Activated B cell treated with CpG ODN at 0.5 μM for 24 hours (primary cell): ENCODE measurements around the gene SHPK. TPM values are rescaled to one million over a fixed set of nuclear protein-coding genes. Genes with fewer than 3 reads are reported as not detected.

ENCODE experiments used
- ATAC-seq: fragments of 200-7000 bp; cut with Tn5 transposase; one replicate; pipeline ENCODE4 v1.10.0; 2021; ENCODE audit warnings: low read depth, mild to moderate bottlenecking, moderate library complexity
- CTCF ChIA-PET: fragments of 350-600 bp; sonication (Branson Sonifier 250); formaldehyde crosslinking; loops from one replicate; lab custom pipeline; 2021; ENCODE audit warnings: antibody characterized with exemption; lab: Charles Lee
- POLR2A ChIA-PET: fragments of 350-600 bp; sonication (Branson Sonifier 250); formaldehyde crosslinking; loops from one replicate; lab custom pipeline; 2021; ENCODE audit warnings: antibody characterized with exemption; lab: Charles Lee
- DNase-seq: peaks from one replicate; pipeline ENCODE4 v3.0.0; 2022
- H3K27ac Mint-ChIP-seq: one replicate; pipeline ENCODE4 v1.8.0; 2020; ENCODE audit warnings: mixed read lengths
- H3K27me3 Mint-ChIP-seq: one replicate; pipeline ENCODE4 v1.8.0; 2021; ENCODE audit warnings: mixed read lengths
- H3K36me3 Mint-ChIP-seq: one replicate; pipeline ENCODE4 v1.8.0; 2021; ENCODE audit warnings: low read depth, mixed read lengths
- H3K4me1 Mint-ChIP-seq: one replicate; pipeline ENCODE4 v1.8.0; 2021; ENCODE audit warnings: mixed read lengths
- H3K4me3 Mint-ChIP-seq: one replicate; pipeline ENCODE4 v1.8.0; 2020; ENCODE audit warnings: mild to moderate bottlenecking, mixed read lengths
- H3K9me3 Mint-ChIP-seq: one replicate; pipeline ENCODE4 v1.8.0; 2020; ENCODE audit warnings: mixed read lengths
- CTCF ChIP-seq: fragments of 200-600 bp; IDR thresholded peaks from one replicate; pipeline ENCODE4 v1.8.0; 2022; ENCODE audit warnings: antibody characterized with exemption, mild to moderate bottlenecking
- intact Hi-C: fragments of 100-400 bp; cut with micrococcal nuclease; formaldehyde crosslinking; loops from one replicate; pipeline ENCODE4 v1.15.1; 2024
- total RNA-seq: library from RNA; stranded (reverse); gene quantifications from 2 replicates; pipeline ENCODE4 v1.2.3, GENCODE V29; 2022

The SHPK gene
- total RNA-seq, 1 donor from 2014 or later, result 9.5 TPM

GRCh38 chr17:3657874-3658783 is 22.1 kb upstream of the SHPK start:
- Mint-ChIP-seq H3K4me3 (no peak overlapping the region), H3K4me1 (peaks cover 3% of the 10 kb centered on the region), H3K27ac (no peak overlapping the region), H3K27me3 (no peaks in the 10 kb centered on the region), H3K36me3 (peaks cover 10% of the 10 kb centered on the region), H3K9me3 (no peaks in the 10 kb centered on the region)
- DNase-seq (no peak), ATAC-seq (no peak)
- intact Hi-C loops, result no loop called here
- CTCF ChIA-PET, result no interaction called here
- TF ChIP-seq CTCF, result no peak
- POLR2A ChIA-PET, result interaction anchor here (0.5 to 1.1 kb wide), 3 partner anchors 10 to 38 kb away, joined by 3 to 7 read pairs (median 4); partner anchors contain the start of gene P2RX5

GRCh38 chr17:3657588-3657869 is 21.5 kb upstream of the SHPK start:
- H3K4me3 Mint-ChIP-seq, result no peak overlapping the region
- no peak overlapping the region for H3K27ac Mint-ChIP-seq
- CTCF ChIA-PET, result no interaction called here
- H3K4me1 Mint-ChIP-seq, result peaks cover 3% of the 10 kb centered on the region
- H3K27me3 Mint-ChIP-seq, result no peaks in the 10 kb centered on the region
- H3K9me3 Mint-ChIP-seq, result no peaks in the 10 kb centered on the region
- intact Hi-C loops, result no loop called here
- TF ChIP-seq CTCF, result no peak
- peaks cover 10% of the 10 kb centered on the region for H3K36me3 Mint-ChIP-seq
- DNase-seq (no peak), ATAC-seq (no peak)
- POLR2A ChIA-PET, result interaction anchor here (1.1 kb wide), 1 partner anchor 10 kb away, joined by 3 read pairs; no protein-coding TSS in a partner anchor

GRCh38 chr17:3656755-3657587 is 20.9 kb upstream of the SHPK start:
- Mint-ChIP-seq H3K36me3 (peaks cover 10% of the 10 kb centered on the region), H3K4me3 (no peak overlapping the region), H3K4me1 (peaks cover 3% of the 10 kb centered on the region), H3K27ac (no peak overlapping the region), H3K27me3 (no peaks in the 10 kb centered on the region), H3K9me3 (no peaks in the 10 kb centered on the region)
- TF ChIP-seq CTCF, result no peak
- intact Hi-C loops, result no loop called here
- CTCF ChIA-PET, result no interaction called here
- DNase-seq (no peak), ATAC-seq (no peak)
- POLR2A ChIA-PET, result interaction anchor here (0.5 to 1.1 kb wide), 3 partner anchors 9 to 39 kb away, joined by 3 to 5 read pairs (median 3); no protein-coding TSS in a partner anchor

- peaks cover 3% of the 10 kb centered on the region for H3K4me1 Mint-ChIP-seq
- POLR2A ChIA-PET, result no interaction called here
- intact Hi-C loops, result no loop called here
- no peak overlapping the region for H3K4me3 Mint-ChIP-seq
- peaks cover 10% of the 10 kb centered on the region for H3K36me3 Mint-ChIP-seq
- H3K27me3 Mint-ChIP-seq, result no peaks in the 10 kb centered on the region
- H3K9me3 Mint-ChIP-seq, result no peaks in the 10 kb centered on the region
- CTCF ChIA-PET, result no interaction called here
- no peak for DNase-seq
- no peak overlapping the region for H3K27ac Mint-ChIP-seq
- ATAC-seq, result no peak
- no peak for TF ChIP-seq CTCF
Measured at GRCh38 chr17:3656353-3656752, 20.3 kb upstream of the SHPK start.

- peaks cover 3% of the 10 kb centered on the region for H3K4me1 Mint-ChIP-seq
- no peak overlapping the region for H3K4me3 Mint-ChIP-seq
- H3K27me3 Mint-ChIP-seq, result no peaks in the 10 kb centered on the region
- no peak overlapping the region for H3K27ac Mint-ChIP-seq
- ATAC-seq (no peak), DNase-seq (no peak)
- ChIA-PET CTCF (no interaction called here), POLR2A (no interaction called here)
- no peaks in the 10 kb centered on the region for H3K9me3 Mint-ChIP-seq
- peaks cover 10% of the 10 kb centered on the region for H3K36me3 Mint-ChIP-seq
- no peak for TF ChIP-seq CTCF
- intact Hi-C loops, result no loop called here
Measured at GRCh38 chr17:3655766-3656165, 19.7 kb upstream of the SHPK start.
